GM12891 (cell line): ENCODE data around the gene CYBB.

Source experiments
- PAX5 ChIP-seq: IDR thresholded peaks from 2 replicates; pipeline ENCODE4 v1.6.1; 2011; ENCODE audit warnings: low read length, moderate library complexity, mild to moderate bottlenecking; ENCODE audit not compliant: insufficient read depth, severe bottlenecking
- POLR2A ChIP-seq: IDR thresholded peaks from 2 replicates; pipeline ENCODE4 v1.6.1; 2011; ENCODE audit warnings: low read depth, low read length, control low read depth
- POLR2AphosphoS5 ChIP-seq: IDR thresholded peaks from 2 replicates; pipeline ENCODE4 v1.6.1; 2011; ENCODE audit warnings: low read depth, low read length, control low read depth
- SPI1 ChIP-seq: IDR thresholded peaks from 2 replicates; pipeline ENCODE4 v1.6.1; 2011; ENCODE audit warnings: low read depth, low read length, control low read depth
- TAF1 ChIP-seq: IDR thresholded peaks from 2 replicates; pipeline ENCODE4 v1.6.1; 2011; ENCODE audit warnings: low read depth, low read length, control low read depth

GRCh38 chrX:37846141-37846540 lies 66.3 kb downstream of the CYBB start:
- TF ChIP-seq POLR2AphosphoS5 = no peak
- TF ChIP-seq POLR2A = no peak
- TF ChIP-seq TAF1 = no peak
- no peak for TF ChIP-seq SPI1
- TF ChIP-seq PAX5 = no peak
